HT-29 (cell line): ENCODE measurements around the gene ANO1. TPM values are rescaled to one million over a fixed set of nuclear protein-coding genes. Genes with fewer than 3 reads are reported as not detected.
A peak's percentile ranks its signal among the peaks of the same experiment; 100 is the strongest.

Experiments
- DNase-seq: peaks from one replicate; pipeline ENCODE4 v3.0.0-alpha.2; 2015; ENCODE audit warnings: low spot score
- total RNA-seq: library from RNA; depleted of rRNA; stranded (reverse); fragments of >200 nt; shearing (Covaris generic); gene quantifications from 2 replicates; pipeline ENCODE4 v1.2.3, GENCODE V29; 2014

ANO1 gene
- total RNA-seq, 1 experiment from 2014 or later, result 114 TPM

- DNase-seq, result no peak
These were observed 5.0 kb upstream of the ANO1 start for GRCh38 chr11:70072861-70073755.

- no peak for DNase-seq
These were observed 4.2 kb upstream of the ANO1 start for GRCh38 chr11:70073871-70074371.

GRCh38 chr11:70074746-70075145, 3.4 kb upstream of the ANO1 start:
- no peak for DNase-seq

DNA sequence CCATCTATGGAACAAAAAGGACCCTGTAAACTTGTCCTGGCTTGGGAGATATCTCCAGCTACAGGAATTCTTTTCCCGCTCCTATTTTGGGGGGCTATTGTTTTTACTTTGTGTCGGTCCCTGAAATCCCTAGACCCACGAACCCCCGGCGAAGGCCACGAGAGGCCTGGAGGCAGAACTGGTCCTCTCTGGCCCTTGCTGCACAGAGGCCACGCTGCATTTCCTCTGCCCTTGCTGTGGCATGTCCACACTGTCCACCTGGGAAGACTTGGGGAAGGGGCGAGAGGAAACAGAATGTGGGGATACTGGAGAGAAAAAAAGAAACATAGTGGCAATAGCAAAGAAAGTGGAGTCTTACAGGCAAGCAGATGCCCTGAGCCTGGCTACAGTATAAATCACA, 2.3 kb upstream of the ANO1 start:
- DNase-seq, result no peak

- no peak for DNase-seq
These were observed 1.6 kb upstream of the ANO1 start for GRCh38 chr11:70076461-70076931.

DNA sequence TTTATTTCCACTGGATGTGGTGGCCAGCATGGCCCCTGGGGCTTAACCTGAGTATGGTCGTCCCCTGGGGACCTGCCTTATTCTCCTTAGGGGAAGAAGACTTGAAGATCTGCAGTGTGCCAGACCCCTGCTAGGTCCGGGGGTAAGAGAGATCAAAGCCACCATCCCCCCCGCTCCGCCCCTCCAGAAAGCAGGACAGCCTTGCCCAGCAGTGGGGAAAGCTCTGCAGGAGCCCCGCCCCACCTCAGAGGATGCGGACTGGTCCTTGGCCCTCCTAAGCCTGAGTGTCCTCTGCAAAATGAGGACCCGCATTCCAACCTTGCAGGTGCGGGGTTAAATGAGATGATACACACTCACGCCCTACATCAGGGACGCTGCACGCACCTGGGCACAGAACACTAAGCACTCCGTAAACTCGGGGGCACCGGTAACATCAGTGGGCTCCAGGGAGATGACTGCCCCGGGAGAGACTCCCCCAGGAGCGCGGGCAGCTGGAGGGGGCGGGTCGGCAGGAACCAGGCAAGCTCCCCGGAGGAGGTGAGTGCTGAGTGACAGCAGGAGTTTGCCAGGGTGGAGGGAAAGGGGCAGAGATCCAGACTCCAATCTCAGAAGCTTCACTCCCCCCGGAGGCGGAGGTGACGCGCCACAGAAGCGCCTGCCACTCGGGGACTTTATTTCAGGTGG, 564 bp upstream of the ANO1 start:
- DNase-seq, result no peak

DNA sequence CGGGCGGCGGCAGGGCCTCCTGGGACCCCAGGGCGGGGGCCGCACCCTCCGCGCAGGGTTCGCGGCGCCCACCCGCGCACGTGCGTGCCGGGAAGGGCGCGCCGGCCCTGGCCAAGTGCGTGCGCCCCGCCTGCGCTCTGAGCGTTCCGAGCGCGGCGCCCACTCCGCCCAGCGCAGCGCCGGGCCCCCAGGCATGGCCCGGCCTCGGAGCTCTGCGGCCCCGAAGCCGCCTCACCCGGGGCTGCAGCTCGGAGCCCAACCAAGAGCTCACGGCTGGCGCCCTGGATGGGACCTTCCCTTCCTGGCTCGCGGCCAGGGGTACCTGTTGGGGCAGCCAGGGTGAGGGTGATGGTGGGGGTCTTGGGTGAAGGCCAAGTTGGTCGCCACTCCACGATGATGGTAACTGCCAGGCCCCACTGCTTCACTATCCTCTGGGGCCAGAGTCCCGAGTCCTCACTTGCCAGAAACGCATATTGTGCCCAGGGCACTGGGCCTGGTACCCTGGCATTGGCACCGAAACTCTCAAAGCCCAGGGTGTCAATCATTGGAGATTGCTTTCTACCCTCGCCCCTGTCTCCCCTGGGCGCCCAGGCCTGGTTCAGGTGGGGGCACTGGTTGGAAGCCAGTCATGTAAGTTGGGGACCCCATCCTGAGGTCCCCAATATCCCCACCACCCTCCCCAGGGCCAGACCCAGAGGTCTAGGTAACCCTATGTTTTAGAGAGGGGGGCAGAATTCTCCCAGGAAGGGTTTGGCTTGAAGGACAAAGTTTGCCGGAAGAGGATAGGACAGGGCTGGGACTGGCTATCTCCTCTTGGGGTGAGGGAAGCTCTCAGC, 882 bp downstream of the ANO1 start:
- DNase-seq, result peak; percentile 44

- peak; percentile 52 for DNase-seq
These were observed 1.6 kb downstream of the ANO1 start for GRCh38 chr11:70079691-70080090.

DNA sequence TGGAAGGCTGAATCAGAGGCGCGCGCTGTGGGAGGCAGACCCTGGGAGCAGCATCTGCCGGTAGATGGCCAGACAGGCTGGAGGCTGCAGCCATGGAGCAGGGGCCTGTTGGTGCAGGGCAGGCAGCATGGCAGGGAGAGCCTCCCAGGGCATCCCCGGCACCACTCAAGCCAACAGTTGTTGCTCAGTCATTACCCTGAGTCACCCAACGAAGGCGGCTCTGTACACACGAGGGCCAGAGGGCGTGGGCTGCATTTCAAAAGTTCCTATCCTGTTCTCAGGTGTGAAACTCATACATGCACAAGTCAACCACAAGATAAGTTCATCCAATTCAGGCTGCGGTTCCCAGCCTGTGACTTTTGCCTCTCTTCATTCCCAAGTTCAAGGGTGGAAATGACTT, 2.6 kb downstream of the ANO1 start:
- DNase-seq, result peak; percentile 65

- no peak for DNase-seq
These were observed 4.7 kb downstream of the ANO1 start for GRCh38 chr11:70082829-70083228.

DNA sequence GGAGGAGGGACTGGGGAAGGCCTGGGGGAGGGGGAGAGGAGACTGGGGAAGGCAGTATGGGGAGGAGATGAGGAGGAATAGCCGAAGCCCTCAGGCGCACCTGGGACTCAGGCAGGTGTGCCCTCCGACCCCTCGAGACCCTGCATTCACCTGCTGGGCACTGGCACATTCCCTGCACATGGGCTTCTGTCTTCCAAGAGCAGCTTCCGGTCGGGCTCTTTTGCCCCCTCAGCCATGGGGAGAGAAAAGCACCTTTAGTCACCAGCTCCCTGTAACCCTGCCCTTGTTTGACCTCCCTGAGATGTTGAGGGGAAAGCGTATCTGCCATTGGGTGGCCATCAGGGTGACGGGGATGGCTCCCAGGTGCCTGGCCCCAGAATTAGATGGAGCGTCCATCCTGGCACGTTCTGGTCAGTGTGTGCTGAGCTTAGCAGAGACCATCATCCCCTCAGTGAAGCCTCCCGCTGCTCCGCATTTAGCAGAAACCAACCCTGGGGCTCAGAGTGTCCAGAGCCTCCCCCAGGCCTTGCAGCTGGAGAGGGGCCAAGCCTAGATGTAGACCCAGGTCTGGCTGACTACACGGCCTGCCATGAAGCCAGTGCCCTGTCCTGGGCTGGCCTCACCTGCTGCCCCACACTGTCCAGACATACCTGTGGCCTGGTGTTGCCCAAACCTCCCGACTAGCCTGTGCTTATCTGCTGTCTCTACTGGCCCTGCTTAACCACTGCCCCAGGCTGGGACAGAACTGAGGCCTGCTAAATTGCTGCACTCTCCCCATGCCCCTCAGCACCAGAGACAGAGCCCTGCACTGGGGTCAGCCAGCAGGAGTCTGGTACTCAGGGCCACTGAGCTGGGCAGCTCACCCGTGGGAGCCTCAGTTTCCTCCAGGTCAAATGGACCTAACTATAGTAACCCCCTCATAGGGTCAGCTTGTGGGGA, 6.2 kb downstream of the ANO1 start:
- no peak for DNase-seq

DNA sequence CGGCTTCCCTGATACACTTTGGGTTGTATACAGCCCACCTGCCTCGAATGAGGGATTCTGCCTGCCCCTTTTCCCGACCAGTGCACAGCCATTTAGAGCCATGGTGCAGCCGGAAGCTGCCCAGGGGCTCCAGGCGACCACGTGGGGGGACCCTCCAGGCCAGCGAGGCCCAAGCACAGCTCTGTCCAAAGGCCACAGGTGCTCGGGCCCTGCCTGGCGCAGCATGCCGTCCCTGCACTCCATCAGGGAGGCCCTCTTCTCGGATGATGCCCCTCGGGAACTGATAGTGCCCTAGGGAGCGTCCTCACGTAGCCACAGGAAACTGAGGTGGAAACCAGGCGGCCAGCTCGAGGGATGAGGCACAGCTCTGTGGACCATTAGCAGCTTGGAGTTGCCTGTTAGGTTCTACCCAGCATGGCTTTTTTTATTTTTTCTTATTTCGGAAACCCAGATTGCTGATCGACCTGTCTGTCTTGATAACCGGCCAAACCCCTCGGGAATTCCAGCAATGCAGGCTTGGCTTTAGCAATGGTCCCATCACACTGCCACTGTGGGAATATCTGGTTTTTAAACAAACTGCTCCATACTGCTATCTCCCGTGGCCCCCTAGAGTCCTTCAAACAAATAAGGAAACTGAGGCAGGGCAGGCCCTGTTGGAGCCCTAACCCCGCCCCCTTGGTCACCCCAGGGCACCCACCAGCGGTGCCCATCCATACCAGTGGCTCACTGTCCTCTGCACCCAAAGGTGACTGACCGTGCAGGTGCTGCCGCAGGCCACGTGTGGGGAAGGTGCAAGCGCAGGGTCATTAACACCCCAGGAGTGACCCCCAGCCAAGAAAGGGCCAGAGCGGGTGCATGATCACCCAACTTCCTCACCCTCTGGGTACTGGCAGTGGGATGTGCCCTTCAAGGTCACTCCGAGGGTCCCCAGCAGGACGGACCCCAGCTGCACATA, 8.0 kb downstream of the ANO1 start:
- no peak for DNase-seq

GRCh38 chr11:70087446-70088167, 9.5 kb downstream of the ANO1 start:
- DNase-seq, result no peak

DNA sequence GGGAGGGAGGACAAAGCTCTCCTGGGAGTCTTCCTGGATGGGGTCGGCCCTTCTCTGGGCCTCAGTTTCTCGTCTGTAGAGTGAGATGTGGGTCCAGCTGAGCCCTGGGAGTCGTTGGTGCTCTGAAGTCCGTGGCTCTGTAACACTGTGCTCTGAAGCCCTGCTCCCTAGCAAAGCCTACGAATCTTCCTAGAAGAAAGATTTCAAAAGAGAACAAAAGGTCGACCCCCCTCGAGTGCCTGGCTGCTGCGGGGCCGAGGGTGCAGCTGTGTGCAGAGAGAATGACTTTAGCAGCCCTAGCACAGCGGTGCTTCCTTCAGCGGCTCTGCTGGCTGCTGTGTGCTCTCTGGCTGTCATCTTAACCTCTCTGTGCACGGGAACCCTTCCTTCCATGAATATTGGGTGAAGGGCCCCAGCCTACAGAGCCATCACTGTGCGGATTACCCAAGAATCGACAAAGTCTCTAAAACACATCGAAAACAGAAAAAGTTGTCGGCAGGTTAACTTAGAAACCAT, 10.7 kb downstream of the ANO1 start:
- no peak for DNase-seq

GRCh38 chr11:70089631-70090030, 11.5 kb downstream of the ANO1 start:
- DNase-seq, result no peak

GRCh38 chr11:70090961-70091381, 12.9 kb downstream of the ANO1 start:
- DNase-seq, result no peak

DNA sequence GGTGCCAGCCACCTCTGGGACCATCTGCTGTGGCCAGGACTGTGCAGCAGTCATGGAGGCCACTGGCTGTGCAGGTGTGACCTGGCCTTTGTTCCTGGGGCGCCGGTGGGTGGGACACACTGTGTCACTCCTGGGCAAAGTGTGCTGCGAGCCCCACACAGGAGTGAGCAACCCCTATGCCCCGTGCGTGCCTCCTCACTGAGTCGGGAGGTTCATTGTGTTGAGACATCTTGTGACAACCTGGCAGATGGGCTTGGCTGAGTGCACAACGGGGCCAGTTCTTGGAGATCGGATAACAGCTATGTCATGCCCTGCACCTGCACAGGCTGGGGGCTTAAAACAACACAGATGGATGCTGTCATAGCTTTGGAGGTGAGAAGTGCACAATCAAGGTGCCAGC, 13.5 kb downstream of the ANO1 start:
- DNase-seq, result no peak

- no peak for DNase-seq
These were observed 15.0 kb downstream of the ANO1 start for GRCh38 chr11:70092959-70093715.
